GM18499 (cell line): ENCODE results near the gene E2F7.
A peak's percentile ranks its signal among the peaks of the same experiment; 100 is the strongest.
"Not testable (repeated sequence)": the region's sequence is repeated elsewhere in the genome, so short reads cannot be mapped to it uniquely, and the experiment has no call there.

Experiments
- ATAC-seq: cut with Tn5 transposase; IDR thresholded peaks from one replicate; pipeline ENCODE4 v1.9.1; 2021; ENCODE audit warnings: moderate number of reproducible peaks; ENCODE audit not compliant: insufficient read depth, unreplicated experiment

Gene E2F7, protein sequence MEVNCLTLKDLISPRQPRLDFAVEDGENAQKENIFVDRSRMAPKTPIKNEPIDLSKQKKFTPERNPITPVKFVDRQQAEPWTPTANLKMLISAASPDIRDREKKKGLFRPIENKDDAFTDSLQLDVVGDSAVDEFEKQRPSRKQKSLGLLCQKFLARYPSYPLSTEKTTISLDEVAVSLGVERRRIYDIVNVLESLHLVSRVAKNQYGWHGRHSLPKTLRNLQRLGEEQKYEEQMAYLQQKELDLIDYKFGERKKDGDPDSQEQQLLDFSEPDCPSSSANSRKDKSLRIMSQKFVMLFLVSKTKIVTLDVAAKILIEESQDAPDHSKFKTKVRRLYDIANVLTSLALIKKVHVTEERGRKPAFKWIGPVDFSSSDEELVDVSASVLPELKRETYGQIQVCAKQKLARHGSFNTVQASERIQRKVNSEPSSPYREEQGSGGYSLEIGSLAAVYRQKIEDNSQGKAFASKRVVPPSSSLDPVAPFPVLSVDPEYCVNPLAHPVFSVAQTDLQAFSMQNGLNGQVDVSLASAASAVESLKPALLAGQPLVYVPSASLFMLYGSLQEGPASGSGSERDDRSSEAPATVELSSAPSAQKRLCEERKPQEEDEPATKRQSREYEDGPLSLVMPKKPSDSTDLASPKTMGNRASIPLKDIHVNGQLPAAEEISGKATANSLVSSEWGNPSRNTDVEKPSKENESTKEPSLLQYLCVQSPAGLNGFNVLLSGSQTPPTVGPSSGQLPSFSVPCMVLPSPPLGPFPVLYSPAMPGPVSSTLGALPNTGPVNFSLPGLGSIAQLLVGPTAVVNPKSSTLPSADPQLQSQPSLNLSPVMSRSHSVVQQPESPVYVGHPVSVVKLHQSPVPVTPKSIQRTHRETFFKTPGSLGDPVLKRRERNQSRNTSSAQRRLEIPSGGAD

DNA sequence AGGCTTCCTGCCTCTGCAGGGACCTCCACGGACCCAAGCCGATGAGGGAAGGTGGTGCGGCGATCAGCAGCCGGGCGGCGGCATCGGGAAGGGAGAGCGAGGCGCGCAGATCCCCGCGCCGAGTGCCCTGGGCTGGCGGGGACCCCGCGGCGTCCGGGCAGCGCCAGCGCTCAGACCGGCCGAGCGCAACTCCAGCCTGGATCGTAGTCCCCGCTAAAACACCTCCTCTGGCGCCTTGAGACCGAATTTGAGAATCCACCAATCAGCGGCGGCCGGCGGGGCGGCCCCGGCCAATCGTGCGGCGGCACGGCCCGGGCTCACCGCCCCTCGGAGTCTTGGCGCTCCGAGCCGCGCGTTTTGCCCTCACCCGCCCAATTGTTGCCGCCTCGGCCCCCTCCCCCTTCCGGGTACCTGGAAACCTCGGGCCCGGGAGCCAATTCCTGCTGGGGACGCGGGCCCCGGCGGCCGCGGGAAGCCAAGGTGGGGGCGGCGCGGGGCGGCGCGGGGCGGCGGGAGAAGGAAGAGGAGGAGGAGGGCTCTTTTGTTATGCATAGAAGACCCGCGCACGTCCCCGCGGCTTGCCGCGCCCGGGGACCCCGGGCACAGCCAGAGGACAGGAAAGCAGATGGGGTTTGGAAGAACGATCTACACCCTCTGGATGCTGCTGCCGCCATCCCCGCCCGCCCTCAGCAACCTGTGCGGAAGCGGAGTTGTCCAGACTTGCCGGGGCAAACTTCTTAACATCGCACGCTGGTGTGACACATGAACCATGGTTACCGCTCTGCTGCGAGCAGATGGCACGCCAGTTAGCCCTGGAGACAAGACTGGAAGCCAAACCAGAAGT is at the start of gene E2F7:
Gene E2F7, minus strand, starts transcription at position 209 of the 844 bp plus-strand sequence. CDS start 934 bp downstream, outside the sequence.
- peak; percentile 38 for ATAC-seq

DNA sequence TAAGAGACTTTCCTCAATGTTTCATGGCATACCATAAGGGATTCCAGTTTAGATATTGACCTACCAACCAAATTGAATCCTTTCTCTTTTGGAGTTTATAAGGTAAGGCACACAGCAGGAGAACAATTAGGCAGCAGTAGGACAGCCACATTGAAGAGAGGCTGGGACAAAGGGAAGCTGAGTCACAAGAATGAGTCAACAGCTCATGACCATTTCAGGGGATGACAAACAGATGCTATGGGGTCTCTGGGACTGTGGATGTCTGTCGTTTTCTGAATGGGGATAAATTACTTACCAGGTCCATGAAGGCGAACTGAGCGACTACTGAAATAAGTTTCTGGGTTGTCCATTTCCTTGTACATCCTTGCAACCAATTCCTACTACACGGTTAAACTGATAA is 48.6 kb upstream of the E2F7 start:
- no peak for ATAC-seq

DNA sequence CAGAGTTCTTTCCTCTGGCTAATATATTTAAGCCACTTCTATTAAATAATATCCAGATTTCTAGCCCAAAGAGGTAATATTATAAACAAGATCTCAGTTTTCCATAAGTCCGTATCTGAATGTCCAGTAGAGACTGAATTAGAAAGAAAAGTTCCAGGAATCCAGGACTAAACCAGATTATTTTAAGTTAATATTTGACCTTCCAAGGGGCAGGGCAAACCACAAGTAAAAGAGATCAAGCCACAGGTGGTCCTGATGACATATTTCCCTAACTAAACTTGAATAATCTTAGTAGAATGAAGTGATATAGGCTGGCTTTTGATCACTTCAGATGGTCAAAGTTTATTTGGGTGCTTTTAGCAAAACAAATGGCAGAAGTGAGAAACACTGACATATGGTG is 43.3 kb upstream of the E2F7 start:
- no peak for ATAC-seq

DNA sequence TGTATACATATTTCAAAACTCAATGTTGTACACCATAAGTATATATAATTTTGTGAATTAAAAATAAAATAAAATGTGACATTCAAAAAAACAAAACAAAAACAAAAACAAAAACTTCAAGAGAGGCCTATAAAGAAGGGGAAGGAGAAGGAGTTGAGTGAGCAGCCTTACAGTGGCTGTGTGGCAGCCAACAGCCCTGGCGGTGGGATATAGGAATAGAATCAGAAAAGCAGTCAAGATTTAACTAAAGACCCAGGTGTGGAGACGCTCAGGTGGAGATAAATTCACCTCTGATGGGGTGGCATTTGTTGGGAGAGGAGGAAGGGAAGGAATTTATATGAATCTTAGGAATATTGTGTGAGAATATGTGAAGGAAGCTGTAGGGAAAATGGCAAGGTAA is 41.8 kb upstream of the E2F7 start:
- ATAC-seq, result no peak

DNA sequence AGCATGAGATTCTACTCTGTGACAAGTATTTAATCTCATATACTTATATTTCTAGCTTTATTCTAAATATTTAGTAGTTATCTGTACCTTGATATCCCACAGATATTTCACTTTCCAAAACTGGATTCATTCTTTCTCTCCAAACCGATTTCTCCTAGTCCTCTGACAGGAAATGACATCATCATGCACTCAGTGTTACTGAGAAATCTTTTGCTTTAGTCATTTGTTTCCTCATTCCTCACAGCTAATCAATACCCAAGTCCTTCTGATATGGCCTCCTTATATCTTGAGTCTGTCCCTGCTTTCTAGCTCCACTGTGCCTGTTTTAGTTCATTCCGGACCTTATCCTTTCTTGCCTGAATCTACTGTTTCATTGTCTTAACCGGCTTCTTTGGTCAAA is 39.4 kb upstream of the E2F7 start:
- ATAC-seq, result no peak

DNA sequence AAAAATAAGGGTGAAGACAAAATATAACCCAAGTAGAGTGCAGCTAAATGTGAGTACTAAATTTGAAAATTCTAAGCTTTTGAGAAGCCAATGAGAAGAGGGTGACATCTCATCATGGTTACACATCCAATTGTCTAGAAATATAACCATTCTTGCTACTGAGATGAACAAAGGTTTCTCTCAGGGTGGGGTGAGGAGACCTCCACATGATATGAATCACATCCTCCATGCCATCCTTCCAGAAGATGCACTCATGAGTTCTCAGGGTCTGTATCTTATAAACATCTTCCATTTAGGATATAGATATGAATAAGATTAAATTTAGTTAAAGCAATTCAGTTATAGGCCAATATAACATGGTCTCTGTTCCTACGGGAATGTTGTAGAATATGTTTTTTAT is 38.9 kb upstream of the E2F7 start:
- no peak for ATAC-seq

DNA sequence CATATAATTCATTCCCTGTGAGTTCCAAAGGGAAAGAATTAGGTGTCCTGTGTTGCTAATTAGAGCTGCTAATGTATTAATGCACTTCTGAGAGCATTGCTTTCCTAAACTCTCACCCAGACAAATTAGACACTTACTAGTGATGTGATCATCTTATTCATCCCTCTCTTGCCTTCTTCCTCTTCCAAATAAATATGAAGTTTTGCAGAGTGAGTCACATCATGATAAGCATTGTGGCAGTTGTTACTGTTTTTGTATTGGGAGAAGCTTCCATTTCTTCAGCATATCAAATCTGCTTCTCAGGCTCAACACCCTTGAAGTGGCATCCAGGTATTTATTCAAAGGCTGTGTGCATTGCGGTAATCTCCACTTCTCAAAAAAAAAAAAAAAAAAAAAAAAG is 37.3 kb upstream of the E2F7 start:
- ATAC-seq, result no peak

DNA sequence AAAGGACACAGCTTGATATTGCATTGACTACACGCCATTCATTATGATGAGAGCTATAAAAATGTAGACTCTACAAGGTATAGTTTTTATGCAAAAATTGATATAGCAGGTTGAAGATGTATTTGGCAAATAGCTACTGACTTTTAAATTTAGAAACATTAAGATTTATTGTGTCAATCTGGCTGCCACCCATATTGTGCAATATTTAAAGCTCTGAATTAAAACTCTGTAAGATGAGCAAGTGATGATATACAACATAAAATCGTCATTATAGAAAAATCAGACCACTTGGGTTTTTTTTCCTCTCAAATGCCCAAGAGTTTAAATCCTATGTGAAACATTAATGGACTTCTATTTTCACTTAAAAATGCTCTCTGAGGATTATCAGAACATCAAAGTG is 36.8 kb upstream of the E2F7 start:
- no peak for ATAC-seq

DNA sequence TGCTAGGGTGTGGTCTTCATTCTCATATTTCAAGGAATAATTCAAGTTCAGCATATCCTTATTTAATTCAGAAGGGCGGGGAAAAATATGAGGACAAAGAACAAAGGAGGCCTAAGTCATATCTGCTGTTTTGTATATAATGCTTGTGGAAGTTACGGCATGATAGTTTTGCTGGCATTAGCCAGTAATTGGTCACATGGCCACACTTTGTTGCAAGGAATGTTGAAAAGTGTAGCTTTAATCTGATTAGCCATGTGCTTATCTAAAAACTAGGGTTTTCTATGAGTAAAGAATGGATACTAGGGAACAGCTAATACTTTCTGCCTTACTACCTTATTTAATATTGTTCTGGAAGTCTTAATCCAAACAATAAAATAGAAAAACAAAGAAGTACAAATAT is 34.4 kb upstream of the E2F7 start:
- no peak for ATAC-seq

DNA sequence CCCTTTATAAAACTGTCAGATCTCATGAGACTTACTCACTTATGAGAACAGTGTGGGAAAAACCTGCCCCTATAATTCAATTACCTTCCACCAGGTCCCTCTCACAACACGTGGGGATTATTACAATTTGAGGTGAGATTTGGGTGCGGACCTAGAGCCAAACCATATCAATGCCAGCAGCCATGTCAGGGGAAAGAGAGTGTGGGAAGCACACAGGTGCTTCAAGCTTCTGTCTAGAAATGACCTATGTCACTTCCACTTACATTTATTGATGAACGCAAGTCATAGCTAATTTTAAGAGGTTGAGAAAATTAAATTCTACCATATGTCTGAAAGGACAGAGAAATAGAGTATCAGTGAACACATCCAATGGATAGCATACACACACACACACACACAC is 32.5 kb upstream of the E2F7 start:
- ATAC-seq, result no peak

DNA sequence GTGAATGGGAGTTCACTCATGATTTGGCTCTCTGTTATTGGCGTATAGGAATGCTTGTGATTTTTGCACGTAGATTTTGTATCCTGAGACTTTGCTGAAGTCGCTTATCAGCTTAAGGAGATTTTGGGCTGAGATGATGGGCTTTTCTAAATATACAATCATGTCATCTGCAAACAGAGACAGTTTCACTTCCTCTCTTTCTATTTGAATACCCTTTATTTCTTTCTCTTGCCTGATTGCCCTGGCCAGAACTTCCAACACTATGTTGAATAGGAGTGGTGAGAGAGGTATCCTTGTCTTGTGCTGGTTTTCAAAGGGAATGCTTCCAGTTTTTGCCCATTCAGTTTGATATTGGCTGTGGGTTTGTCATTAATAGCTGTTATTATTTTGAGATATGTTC is 26.9 kb upstream of the E2F7 start:
- not testable (repeated sequence) for ATAC-seq

DNA sequence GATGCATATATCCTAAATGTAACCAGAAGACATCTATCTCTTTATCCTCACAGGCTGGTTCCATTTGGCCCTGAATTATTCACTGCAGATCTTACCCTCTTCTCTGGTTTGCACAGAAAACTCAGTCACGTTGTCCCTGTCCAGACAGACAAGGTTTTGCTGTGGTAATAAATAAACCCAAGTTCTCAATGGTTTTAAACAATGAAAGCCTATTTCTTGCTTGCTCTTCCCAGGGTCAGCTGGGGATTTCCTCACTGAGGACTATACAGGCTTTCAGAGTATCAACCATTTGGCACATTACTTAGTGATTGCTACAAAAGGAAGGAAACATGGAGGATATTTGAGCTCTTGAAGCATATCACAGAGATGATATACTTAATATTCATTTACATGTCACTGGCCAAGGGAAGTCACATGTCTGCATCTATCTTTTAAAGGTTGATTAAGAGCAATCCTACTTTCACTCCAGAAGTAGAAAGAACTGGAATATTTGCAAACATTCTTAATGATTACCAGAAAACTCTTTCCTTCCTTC is 24.4 kb upstream of the E2F7 start:
- ATAC-seq, result no peak

DNA sequence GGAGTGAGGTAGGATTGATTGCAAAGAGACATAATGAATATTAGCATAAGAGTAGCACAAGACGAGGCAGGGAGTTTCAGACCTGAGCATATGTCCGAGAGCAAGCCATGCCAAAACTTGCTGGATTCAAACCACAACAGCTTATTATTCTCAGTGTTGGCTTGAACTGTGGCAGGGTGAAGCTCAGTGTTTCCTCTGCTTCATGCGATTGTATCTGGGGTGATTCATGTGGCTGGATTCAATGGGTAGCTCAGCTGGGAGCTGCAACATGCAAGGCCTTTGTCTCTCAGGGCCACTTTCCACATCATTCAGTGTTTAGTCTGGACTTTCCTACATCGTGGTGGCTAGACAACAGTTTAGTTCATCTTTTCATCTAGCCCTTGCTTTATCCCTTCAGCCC is 22.1 kb upstream of the E2F7 start:
- no peak for ATAC-seq

DNA sequence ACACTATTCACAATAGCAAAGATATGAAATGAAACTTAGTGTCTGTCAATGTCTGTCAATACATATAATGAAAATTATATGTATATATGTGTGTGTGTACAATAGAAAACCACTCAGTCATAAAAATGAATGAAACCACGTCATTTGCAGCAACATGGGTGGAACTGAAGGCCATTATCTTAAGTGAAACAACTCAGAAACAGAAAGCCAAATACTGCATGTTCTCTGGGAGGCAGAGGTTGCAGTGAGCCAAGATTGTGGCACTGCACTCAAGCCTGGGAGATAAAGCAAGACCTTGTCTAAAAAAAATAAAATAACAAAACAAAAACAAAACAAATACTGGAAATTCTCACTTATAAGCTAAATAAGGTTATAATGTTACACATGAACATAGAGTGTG is 16.7 kb upstream of the E2F7 start:
- ATAC-seq, result no peak

DNA sequence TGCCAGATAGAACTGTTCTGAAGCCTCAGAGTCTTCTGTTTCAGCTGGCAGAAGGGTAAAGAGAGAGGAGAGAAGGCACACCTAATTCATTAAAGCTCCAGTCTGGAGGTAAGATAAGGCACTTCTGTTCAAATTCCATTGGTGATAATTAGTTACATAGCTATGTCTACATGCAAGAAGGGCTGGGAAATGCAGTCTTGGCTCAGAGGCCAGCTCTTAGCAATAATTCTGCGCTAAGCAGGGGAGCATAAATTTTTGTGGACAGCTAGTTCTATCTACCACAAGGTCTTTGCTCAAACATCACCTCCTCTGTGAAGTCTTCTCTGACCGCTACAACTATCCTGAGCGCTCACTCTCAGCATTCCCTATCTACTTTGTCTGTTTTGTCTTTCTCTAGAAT is 14.3 kb upstream of the E2F7 start:
- no peak for ATAC-seq

DNA sequence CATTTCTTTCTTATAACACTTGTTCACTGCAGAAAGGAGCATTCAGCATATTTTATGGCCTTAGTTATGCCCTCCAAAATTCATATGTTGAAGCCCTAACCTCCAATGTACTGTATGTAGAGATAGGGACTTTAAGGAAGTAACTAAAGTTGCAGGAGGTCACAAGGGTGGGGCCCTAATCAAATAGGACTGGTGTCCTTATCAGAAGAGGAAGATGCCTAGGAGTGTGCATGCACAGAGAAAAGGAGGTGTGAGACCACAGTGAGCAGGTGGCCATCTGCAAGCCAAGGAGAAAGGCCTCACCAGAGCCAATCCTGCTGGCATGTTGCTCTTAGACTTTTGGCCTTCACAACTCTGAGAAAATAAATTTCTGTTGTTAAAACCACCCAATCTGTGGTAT is 12.9 kb upstream of the E2F7 start:
- ATAC-seq, result no peak

DNA sequence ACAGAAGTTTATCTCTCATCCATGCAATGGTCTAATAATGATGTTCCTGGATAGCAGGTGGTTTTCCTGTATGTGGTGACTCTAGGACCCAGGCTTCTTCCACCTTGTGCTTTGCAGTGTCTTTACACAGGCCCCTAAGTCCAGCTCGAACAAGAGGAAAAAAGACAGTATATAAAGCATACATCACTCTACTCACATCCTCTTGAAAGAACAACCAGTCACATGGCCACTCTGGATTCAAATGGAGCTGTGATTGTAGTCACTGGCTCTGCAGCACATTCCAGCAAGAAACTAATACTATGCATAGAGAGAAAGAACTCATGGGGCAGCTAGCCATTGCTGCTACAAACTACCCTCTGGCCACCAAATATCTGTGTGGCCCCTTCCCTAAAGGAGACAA is 11.5 kb upstream of the E2F7 start:
- ATAC-seq, result no peak

DNA sequence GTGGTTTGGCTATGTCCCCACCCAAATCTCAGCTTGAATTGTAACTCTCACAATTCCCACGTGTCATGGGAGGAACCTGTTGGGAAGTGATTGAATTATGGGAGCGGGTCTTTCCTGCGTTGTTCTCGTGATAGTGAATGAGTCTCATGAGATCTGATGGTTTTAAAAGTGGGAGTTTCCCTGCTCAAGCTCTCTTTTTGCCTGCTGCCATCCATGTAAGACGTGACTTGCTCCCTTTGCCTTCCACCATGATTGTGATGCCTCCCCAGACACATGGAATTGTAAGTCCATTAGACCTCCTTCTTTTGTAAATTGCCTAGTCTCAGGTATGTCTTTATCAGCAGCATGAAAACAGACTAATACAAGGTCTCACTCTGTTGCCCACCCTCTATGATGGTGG is 8.5 kb upstream of the E2F7 start:
- not testable (repeated sequence) for ATAC-seq

DNA sequence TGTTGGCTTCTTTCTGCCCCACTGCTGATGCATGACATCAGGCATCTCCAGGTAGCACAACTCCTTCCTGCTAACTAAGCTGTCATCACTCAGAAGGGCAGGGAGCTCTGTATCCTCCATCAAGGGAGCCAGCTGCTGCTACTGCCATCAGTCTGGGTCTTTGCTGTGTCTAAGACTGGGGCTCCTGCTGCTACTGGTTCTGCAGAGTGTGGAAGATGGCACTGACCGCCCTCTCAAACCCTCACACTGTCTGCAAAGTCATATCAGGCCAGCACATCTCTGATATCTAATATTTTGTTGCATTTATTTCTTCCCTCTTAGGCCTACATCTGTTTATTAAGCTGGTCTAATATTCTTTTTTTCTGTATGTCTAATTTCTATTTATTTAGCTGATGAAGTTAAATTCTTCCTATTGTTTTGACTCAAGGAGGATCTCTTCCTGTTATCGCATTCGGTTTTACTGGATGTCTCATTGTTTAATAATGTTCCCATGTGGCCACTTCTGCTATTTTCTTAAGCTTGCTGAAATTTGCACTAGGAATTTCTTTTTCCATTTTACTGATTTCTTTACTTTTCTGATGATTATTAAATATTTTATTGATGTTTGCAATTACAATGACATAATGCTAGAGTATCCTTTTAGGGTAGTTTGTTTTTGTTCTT is 7.6 kb upstream of the E2F7 start:
- no peak for ATAC-seq
